ENCODE data around the gene MYO1D.

MYO1D gene

DNA sequence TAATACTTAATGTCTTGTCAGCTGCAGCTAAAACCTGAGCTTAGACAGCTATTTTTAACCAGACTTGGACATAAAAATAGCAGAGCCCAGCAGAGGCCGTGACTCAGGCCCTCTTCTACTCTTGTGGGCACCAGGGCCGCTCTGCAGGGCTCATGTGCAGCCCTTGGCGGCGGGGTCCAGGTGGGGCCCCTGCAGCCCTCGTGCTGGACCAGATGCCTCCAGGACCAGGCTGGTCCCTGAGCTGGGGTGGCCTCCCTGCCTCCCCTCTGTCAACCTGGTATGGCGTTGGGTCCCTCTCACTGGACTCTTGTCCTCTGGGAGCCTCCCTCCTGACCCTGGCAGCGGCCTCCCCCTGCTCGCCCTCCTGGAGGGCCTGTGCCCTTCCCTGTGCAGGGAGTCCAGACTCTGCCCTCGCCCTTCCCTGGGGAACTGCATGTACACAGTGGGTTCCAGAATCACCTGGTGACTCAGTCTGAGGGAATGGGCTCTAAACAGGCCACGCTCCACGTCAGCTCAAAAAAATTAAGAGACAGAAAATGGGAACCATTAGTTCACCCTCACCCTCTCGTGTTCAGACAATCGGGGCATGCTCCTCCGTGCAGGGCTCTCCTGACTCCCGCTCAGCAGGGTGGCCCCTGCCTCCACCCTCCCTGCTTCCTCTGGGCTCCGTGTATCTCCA, 380.4 kb downstream of the MYO1D start:
- no peak for DNase-seq

DNA sequence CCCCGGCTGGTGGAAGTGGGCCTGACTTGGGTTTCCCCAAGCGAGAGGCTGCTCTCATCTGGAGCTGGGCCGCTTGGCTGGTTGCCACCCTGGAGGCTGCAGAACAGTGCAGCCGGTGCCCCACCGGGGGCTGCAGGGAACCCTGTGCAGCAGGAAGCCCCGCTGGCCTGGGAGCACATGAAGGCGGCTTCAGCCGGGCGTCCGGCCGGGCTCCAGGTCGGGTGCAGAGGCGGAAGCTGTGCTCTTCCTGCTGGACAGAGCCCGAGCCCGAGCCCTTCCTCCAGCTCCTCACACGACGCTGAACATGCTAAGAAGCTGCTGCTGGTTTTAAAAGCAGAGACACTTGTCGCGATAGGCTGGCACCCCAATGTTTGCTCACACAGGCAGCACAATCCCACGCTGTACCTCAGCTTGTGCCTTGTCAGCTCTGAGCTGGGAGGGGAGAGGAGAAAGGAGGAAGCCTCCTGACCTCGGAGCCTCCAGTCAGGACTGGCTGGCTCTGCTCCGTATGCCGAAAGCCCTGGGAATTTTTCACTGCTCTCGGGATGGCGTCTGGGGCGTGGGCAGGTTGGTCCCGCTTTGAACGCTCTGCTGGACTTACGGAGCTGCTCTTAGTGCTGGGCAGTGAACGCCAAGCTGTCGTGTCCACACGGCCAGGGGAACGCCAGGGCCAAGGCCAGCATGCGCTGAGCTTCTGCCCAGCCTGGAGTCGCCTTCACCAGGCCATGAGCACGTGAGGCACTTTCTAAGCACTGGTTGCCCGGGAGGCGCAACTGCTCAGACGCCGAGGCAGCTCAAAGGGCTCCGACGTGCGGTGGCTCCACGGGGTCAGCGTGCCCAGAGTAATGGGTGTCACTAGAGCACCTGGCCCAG, 381.3 kb downstream of the MYO1D start:
- DNase-seq = no peak

DNA sequence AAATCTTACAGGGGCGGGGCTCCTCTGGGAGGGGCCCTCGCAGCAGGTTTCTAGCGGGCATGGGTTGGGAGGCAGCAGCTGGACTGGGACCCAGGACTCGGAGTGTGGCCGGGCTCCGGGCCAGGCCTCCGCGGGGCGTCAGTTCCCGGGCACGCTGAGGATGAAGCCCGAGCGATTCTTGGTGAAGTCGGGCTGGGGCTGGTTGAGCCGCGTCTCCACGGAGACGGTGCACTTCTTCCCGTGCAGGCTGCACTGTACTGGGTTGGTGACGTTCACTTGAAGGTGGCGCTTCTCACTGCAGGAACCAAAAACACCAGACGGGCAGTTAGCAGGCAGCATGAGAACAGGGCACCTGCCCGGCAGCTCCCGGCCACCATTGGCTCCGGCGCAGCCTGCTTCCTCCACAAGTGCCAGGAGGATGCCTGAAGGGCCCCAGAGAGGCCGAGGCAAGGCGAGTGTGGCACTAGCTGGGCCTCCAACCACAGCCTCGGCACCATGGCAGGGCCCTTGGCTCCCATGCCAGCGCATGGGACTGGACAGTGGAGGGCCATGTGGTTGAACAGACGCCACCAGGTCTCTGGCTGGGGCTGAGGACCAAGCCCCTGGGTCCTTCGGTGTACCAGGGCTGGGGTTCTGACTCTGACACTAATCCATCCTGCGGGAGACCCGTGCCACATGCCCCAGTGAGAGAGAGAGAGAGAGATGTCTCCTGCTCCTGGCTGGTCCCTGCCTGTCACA, 382.1 kb downstream of the MYO1D start:
- no peak for DNase-seq

DNA sequence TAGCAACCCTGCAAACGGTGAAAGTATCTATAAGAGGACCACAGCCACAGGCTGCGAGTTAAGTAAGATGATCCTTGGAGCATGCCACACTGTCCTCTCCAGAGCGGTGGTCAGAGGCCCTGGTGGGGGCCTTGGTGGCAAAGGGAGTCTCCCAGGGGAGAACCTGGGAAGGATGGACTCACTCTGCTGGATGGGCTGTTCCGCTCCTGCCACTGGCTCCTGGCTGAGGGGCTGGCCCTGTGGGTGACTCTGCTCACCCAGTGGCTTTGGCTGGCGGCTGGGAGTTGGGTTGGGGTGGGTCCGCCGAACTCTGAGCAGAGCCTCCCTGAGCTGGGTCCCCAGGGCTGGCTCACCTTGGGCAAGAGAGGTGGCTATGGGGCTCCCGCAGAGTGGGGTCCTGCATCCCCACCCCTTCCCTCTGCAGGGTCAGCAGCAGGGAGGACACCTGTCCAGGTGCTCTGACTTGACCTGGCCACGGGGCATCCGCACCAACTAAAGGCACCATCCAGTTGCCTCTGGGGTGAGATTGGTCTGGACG, 382.9 kb downstream of the MYO1D start:
- no peak for DNase-seq

DNA sequence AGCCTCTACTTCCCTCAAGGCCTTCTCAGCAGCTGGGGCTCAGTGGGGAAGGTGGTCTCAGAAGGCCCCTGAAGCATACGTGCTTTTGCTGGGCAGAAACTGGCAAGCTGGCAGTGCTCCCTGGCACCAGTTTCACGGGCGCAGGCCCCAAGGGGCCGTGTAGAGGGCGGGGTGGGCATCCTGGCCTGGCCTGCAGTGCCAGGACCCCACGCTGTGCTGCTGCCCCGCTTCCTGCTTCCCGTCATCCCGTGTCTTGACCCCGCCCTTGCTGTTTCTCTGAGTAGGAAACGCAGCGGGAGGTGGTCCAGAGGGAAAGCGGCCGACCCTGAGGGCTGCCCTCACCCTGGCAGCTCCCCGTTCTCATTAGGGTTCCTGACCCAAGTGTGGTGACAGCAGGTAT, 383.4 kb downstream of the MYO1D start:
- no peak for DNase-seq

DNA sequence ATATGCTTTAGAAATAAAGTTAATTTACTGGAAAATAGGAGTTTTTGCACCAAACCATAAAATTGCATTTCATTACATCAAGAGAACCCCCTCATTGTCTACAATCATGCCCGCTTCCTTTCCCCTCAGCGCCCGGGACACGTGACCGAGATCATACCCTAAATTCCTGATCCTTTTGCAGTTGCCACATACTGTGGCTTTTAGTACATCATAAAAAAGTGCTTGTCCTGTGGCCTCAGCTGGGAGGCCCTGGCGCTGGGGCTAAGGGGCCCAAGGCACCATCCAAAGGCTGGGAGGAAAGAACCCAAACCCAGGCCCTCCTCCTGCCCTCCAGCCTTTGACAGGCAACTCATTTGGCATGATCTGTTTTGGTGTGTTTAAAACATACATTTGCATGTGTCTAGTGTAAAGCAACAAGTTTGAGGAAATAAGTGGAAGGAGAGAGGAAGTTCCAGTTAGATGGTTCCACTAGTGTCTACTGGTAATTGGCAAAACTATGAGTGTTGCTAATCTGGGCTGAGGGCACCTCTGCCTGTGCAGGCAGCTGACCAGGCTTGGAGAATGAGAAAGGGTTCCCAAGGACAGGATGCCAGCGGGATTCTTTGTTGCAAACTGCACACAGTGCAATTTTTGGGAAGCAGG, 384.2 kb downstream of the MYO1D start:
- DNase-seq = no peak

DNA sequence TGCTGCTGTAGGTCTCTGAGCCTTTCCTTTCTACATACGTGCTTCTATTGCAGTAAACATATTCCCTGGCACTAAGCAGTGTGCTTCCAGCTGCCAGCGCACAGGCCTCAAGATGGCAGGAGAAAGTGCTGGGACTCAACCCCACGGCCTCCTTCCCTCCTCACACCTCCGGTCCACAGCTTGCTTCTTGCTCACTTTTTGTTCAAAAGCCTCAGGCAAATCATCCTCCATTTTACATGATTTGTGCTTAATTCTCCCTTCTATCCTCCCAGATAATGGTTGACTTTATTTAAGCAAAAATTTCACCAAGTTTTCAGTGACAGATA, 384.7 kb downstream of the MYO1D start:
- no peak for DNase-seq

DNA sequence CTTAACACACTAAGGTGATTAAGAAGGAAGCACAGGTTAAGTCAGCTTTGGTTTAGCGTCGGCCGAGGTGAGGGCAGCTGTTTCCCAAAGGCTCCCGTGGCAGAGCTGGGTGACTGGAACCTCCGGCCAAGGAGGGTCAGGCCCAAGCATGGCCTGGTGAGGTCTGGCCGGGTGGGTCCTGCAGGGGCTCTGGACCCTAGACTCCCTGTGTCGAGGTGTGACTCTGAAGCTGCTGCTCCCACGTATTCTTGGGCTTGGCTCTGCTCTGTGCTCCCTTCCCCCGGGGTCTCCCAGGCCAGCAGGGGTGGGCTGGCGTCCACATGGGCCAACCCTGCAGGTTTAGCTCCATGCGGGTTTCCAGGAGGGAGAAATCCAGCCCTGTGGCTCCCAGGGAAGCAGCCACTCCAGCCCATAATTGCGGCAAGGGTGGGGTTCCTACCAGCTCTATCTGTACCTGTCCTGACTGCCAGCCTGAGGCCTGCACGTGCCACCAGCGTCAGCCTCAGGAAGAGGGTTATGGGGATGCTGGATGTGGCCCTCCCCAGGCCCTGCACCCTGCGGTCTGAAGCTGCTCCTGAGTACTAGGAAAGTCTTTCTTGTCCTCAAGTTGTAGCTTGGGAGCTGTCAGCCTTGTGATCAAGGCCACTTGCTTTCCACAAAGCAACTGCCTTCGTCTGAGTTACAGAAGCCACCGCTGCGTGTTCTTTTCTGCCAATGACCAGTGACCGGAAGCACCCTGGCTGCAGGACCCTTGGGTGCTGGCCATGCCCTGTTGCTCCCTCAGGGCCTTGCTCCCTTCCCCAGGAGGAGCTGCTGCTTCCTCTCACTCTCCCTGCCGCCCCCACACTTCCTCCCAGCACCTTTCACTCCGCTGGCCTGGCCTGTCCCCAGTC, 385.3 kb downstream of the MYO1D start:
- DNase-seq = no peak

DNA sequence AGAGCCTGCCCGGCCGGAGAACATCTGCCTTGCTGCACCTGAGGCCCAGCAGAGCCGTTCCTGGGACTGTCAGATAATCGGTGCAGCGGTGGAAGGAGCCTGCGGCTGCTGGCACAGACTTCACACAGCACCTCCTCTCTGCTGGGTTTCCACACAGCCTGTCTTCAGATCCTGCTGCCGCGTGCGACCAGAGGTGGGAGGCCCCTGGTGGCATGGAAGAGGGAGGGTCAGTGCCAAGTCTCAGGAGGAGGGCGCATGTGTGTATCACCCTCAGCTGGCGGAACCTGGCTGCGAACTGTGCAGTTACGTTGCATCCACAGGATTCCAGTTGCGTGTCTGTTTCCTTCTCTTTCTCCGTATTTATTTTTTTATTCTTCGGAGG, 386.8 kb downstream of the MYO1D start:
- no peak for DNase-seq

DNA sequence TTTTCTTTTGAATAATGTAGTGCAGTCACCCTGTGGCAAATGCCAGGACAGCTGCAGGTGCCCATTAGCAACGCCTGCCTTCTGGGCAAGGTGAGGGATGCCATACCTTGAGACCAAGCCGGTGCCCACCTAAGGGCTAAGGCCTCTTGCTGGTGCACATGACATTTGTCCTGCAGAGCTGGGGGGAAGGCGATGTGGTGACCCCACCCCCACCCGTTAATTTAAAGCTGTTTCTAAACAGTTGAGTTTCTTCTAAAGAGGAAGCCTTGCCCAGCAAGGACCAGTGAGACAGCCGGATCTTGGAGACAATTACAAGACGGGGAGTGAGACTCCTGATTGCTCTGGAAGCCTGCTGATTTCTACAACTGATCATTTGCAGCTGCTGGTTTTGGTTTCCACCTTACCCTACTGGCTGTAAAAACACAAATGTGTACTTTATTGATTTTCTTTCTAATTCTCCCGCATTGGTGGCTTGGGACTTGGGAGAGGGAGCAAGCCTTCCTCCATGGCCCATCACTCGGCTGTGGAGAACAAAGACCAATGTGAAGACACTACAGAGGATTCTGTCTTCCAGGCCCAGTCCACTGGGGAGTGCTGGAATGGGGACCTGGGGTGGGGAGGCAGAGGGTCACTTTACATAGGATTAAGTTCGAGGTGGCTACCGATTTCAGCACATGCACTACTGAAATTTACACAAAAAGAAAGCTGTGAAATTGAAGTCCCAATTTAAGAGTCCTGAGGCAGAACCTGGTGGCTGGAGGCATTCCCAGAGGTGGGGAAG, 387.4 kb downstream of the MYO1D start:
- no peak for DNase-seq

DNA sequence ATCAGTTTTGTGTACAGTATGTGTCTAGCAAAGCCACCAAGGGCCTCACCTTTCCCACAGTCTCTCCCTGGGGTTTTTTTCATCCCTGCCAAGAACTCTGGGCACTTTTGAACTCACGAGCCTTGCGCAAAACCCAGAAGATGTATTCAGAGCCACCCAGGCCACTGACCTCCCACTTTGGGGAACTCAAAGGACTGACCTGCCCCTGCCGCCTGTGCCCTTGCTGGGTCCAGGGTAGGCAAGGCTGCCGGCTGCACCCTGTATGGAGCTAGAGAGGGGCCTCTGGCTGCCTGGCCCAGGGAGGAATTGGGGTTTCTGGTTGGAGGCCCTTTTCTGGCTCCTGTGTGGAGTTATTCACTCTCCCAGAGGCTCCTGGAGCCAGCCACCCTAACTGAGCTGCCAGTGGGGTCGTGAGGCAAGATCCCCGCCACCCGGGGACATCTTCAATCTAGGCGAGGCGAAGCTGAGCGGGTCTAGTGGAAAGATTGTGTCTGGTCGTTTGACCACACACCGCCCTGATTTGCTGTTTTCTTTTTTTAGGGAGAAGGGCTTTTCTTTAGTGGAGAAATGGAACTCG, 388.2 kb downstream of the MYO1D start:
- no peak for DNase-seq

DNA sequence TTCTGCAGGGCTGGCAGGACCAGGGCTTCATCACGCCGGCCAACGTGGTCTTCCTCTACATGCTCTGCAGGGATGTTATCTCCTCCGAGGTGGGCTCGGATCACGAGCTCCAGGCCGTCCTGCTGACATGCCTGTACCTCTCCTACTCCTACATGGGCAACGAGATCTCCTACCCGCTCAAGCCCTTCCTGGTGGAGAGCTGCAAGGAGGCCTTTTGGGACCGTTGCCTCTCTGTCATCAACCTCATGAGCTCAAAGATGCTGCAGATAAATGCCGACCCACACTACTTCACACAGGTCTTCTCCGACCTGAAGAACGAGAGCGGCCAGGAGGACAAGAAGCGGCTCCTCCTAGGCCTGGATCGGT, 388.8 kb downstream of the MYO1D start:
- DNase-seq = no peak

DNA sequence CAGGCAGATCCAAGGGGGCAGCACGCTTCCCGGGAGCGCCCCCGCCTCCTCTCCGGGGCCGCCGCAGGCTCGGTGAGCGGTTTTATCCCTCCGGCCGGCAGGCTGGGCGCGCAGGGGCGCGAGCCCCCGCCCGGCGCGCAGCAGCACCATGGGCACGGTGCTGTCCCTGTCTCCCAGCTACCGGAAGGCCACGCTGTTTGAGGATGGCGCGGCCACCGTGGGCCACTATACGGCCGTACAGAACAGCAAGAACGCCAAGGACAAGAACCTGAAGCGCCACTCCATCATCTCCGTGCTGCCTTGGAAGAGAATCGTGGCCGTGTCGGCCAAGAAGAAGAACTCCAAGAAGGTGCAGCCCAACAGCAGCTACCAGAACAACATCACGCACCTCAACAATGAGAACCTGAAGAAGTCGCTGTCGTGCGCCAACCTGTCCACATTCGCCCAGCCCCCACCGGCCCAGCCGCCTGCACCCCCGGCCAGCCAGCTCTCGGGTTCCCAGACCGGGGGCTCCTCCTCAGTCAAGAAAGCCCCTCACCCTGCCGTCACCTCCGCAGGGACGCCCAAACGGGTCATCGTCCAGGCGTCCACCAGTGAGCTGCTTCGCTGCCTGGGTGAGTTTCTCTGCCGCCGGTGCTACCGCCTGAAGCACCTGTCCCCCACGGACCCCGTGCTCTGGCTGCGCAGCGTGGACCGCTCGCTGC, 389.3 kb downstream of the MYO1D start:
- peak; percentile 77 for DNase-seq

DNA sequence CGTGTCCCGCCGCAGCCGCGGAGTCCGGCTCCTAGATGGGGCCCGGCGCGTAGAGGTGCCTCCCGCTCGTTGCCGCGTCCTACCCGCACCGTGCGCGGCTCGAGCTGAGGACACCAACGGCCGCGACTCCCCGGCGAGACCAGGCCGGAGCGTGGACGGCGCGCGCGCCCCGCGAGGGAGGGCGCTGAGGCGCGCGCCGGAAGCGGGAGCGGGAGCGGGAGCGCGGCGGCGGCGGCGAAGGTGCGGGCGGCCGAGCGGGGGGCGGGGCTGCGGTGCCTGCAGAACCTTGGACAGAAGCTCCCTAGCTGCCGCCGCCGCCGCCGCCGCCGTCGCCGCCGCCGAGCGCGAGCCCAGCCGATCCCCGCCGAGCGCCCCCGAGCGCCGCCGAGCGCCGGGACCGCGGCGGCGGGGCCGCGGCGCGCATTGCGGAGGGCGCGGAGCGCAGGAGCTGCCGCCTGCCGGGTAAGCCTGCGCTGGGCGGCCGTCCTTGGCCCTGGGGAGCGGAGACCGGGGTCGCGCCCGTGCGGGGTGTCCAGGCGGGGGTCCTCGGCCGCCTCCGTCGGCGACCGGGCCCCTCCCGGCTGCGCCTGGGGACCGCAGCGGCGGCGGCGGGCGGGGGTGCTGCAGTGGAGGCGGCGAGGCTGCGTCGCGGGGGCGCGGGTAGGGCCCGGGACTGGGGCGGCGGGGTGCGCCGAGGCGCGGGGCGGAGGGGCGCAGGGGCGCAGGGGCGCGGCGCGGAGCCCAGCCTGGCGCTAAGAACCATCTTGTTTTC, 390.0 kb downstream of the MYO1D start, which contains the start of gene CDK5R1:
Gene CDK5R1, plus strand, starts transcription at position 293 of the 772 bp plus-strand sequence. CDS start 628 bp downstream, outside the sequence.
- peak; percentile 86 for DNase-seq

DNA sequence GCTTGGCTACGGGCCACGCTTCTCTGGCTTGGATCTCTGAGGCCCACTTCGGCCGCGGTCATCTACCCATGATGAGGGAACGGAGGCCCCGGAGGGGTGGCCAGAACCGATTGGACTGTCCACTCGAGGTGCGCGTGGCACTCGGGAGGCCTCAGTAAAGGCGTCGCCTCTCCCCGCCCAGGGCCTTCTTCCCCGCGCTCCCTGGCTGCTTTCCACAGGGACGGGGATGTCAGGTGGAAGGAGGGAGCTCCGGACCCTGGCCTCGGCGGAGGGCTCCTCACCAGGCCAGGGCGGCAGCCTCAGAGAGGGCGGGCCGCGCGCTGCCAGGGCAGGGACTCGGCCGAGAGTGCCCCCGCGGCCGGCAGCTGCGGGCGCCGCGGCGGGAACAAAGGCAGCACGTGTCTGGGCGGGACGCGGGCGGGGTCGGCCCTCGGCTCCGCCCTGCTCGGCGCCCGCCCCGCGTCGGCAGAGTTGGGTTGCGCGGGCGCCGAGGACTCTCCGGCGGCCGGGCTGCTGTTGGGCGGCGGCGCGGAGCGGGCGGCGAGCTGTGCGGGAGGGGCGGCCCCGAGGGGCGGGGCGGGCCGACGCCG, 390.7 kb downstream of the MYO1D start:
- no peak for DNase-seq

DNA sequence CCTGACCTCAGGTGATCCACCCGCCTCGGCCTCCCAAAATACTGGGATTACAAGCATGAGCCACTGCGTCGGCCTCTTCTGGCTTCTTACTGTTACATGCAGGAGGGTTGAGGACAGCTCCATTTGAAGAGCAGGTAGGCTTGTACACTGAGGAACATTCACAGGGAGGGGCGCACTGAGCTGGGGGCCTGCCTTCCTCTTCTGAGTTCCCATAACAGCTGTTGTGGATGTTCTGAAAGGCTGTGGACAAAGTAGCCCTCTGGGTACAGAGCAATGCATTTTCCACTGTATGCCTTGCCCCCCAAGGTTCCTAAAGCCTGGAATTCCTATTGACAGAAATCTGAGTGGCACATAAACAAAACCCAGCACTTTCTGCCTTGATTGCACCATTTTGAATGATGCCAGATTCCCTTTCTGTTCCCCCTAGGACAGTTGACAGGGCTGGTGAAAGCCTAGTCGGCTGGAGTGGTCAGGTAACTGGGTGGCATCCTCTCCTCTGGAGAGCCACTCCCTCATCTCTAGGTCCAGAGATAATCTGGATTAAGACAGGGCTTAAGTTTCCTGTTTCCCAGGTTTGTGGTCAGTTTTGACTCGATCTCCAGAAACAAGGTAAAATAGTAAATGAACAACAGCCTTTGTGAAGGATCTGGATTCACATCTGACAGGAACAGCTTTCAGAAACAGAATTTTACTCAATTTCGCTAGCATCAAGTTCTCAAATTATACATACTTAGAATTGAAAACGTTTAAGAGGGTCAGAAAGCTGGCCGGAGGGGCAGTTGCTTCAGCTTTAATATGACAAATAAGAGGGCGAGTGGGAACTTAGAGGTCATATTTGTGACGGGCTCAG, 391.4 kb downstream of the MYO1D start:
- DNase-seq = no peak

DNA sequence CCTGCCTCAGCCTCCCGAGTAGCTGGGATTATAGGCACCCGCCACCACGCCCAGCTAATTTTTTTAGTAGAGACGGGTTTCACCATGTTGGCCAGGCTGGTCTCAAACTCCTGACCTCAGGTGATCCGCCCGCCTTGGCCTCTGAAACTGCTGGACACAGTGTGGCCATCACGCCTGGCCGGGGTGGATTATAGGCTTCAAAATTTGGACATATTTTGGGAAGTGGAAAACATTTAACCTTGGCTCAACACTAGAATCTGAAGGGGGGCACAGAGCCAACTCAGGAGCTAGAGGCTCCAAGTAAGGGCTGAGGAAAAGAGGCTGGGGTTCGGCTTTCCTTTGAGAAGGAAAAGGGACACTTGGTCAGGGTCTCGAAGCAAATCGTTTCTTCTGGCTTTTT, 392.3 kb downstream of the MYO1D start:
- DNase-seq = no peak

DNA sequence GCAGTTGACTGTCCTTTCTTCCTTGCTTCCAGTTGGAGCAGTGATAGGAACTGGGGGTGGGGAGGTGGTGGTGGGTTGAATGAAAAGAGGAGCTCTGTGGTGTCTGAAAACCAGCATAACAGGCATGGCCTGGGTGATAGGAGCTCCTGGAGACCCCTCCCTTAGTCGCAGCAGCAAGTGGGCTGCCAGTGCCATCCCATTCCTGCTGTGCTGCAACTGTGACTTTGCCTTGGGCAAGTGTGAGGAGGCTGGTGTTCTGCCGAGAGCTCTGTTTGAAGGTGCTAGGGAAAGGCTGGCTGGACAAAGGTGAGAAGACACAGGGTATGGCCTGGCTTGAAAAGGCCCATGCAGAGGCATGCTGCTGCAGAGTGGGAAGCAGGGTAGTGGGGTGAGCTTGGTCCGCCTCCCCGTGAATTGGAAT, 392.9 kb downstream of the MYO1D start:
- DNase-seq = no peak

Data from activated CD8-positive, alpha-beta memory T cell treated with anti-CD3 and anti-CD28 coated beads for 24 hours (primary cell).